GM13977 (cell line): ENCODE results near the gene NBPF6.
A peak's percentile ranks its signal among the peaks of the same experiment; 100 is the strongest.
"Not testable (repeated sequence)": the region's sequence is repeated elsewhere in the genome, so short reads cannot be mapped to it uniquely, and the experiment has no call there.

Experiments
- DNase-seq: peaks from one replicate; pipeline ENCODE4 v3.0.0; 2012; ENCODE audit warnings: low spot score
- in situ Hi-C: fragments of 300-500 bp; cut with MboI; formaldehyde crosslinking; loops from one replicate; pipeline ENCODE4 v1.12.0; 2022; ENCODE audit warnings: low sequenced_read_pairs, low pct_unique_long_range_greater_than_20kb, mixed read lengths, inconsistent platforms; ENCODE audit not compliant: unreplicated experiment
- TF ChIP-seq, protein P1 (sequence below): IDR thresholded peaks from 2 replicates; pipeline ENCODE4 v1.5.1; 2012; ENCODE audit warnings: mild to moderate bottlenecking, control low read depth; ENCODE audit not compliant: insufficient read depth; ENCODE audit errors: extremely low read depth, missing control alignments

The NBPF6 gene

DNA sequence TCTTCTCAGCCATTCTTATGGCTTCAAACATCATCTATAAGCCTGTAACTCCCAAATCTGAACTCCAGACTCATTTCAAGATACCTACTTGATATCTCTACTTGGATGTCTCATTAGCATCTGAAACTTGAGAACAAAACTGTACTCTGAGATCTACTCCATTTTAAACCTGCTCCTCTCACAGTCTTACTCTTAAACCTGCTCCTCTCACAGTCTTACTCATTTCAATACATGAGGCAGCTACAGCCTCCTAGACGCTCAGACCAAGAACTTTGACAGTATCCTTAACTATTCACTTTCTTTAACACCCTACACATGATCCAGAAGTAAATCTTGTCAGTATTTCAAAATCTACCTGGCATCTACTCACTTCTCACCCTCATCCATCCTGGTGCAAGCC, 54.3 kb downstream of the NBPF6 start:
- TF ChIP-seq, protein P1, sequence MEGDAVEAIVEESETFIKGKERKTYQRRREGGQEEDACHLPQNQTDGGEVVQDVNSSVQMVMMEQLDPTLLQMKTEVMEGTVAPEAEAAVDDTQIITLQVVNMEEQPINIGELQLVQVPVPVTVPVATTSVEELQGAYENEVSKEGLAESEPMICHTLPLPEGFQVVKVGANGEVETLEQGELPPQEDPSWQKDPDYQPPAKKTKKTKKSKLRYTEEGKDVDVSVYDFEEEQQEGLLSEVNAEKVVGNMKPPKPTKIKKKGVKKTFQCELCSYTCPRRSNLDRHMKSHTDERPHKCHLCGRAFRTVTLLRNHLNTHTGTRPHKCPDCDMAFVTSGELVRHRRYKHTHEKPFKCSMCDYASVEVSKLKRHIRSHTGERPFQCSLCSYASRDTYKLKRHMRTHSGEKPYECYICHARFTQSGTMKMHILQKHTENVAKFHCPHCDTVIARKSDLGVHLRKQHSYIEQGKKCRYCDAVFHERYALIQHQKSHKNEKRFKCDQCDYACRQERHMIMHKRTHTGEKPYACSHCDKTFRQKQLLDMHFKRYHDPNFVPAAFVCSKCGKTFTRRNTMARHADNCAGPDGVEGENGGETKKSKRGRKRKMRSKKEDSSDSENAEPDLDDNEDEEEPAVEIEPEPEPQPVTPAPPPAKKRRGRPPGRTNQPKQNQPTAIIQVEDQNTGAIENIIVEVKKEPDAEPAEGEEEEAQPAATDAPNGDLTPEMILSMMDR = no peak
- no peak for DNase-seq

DNA sequence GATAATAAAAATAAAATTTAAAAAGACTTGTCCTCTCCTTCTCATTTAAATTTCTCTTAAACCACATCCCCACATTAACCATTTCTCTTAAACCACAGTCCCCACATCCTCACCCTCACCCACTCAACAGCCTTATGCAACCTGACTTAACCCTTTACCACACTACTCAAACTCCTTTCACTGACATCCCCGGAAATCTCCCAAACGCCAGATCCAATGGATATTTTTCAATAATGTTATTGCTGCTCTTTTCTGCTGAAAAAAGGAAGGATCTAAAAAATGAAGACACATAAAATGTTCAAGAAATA, 55.6 kb downstream of the NBPF6 start:
- TF ChIP-seq, protein P1 = no peak
- DNase-seq = no peak
- in situ Hi-C loops = no loop called here

More for the DNA sequence above, 54.3 kb downstream of the NBPF6 start:
- in situ Hi-C loops = loop anchor here (5.0 kb wide), 1 partner anchor 58 kb away; the partner anchor contains the start of gene EEIG2

DNA sequence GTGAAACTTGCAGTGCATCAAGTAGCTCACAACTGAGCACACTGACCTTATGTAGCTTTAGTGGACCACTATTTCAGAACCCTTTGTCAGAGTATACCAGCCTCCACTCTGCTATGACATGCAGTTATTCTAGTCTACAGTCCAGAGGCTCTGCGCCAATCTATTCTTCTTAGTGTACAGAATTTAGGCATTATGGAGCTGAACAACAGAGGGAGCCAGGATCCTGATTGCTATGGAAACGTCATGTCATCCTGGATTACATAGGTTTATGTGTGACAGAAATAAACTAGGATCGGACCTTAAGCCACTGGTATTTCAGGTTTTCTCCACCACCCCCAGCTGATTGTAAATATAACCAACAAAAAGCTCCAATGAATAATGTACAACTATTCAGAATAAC, 61.6 kb downstream of the NBPF6 start:
- in situ Hi-C loops = no loop called here
- DNase-seq = no peak
- TF ChIP-seq, protein P1 = no peak

DNA sequence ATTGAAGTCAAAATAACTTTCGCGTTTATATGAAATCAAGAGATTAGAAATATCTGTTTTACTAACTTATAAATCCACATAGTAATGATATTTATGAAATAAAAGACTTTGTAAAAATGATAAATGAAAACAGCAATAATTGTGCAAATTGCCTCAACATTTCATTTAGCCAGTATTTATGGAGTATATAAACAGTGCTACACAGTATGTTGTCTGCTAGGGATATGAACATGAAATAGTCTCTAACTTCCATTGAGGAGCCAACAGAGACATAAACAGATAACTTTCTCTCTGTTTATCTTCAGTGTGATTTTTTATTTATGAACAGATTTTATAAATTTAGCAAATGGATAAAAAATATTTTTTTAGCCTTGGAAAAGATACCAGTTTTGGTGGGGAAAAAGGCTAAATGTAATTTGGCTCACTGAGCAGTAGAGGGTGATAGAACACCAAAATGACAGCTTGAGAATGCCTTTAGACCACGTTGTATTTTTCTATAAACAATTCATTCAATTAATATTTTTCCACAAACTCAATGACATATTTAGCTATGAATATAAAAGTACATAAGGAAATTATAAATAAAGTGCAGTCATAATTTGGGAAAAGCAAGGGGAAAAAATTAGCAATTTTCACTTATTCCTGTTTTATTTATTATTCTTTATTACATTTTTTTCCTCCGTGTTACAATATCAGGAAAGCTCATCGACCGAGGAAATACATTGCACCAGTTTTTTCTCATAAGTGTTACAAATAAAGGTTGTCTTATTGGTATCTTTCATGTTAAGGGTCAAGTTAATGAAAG, 62.3 kb downstream of the NBPF6 start:
- DNase-seq = no peak
- TF ChIP-seq, protein P1 = peak; percentile 79
- in situ Hi-C loops = no loop called here

DNA sequence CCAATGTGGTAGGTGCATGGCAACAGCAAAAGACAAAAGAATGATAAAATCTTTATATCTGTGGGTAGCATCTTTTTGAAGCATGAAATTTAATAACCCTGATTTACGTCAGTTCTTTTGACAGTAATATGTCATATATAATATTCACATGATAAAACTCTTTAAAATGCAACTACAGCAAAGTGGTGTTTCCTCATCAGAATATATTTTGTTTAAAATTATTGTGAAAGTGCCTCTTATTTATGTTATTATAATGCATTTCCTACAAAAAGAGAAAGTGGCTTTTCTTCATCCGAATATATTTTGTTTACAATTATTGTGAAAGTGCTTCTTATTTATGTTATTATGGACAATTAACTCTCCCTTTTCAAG, 62.9 kb downstream of the NBPF6 start:
- in situ Hi-C loops = no loop called here
- TF ChIP-seq, protein P1 = no peak
- DNase-seq = no peak

DNA sequence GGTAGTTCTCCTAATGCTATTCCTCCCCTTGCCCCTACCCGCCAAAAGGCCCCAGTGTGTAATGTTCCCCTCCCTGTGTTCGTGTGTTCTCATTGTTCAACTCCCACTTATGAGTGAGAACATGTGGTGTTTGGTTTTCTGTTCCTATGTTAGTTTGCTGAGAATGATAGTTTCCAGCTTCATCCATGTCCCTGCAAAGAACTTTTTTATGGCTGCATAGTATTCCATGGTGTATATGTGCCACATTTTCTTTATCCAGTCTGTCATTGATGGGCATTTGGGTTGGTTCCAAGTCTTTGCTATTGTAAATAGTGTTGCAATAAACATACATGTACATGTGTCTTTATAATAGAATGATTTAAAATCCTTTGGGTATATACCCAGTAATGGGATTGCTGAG, 63.8 kb downstream of the NBPF6 start:
- in situ Hi-C loops, DNase-seq: not testable (repeated sequence)

DNA sequence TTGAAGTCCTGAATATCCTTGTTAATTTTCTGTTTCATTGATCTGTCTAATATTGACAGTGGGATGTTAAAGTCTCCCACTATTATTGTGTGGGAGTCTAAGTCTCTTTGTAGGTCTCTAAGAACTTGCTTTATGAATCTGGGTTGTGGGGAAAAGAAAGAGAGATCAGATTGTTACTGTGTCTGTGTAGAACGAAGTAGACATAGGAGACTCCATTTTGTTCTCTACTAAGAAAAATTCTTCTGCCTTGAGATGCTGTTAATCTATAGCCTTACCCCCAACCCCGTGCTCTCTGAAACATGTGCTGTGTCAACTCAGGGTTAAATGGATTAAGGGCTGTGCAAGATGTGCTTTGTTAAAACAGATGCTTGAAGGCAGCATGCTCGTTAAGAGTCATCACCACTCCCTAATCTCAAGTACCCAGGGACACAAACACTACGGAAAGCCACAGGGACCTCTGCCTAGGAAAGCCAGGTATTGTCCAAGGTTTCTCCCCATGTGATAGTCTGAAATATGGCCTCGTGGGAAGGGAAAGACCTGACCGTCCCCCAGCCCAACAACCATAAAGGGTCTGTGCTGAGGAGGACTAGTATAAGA, 67.3 kb downstream of the NBPF6 start:
- DNase-seq, in situ Hi-C loops: not testable (repeated sequence)
